Activated naive CD8-positive, alpha-beta T cell treated with anti-CD3 and anti-CD28 coated beads, Interleukin-2, amount 50 U/mL, for 24 hours (primary cell): ENCODE results near the gene FAM169A.
A peak's percentile ranks its signal among the peaks of the same experiment; 100 is the strongest.
"Not testable (repeated sequence)": the region's sequence is repeated elsewhere in the genome, so short reads cannot be mapped to it uniquely, and the experiment has no call there.

Source experiments
- ATAC-seq: fragments of 150-1000 bp; cut with Tn5 transposase; one replicate; pipeline ENCODE4 v1.10.0; 2021
- DNase-seq: peaks from one replicate; pipeline ENCODE4 v3.0.0; 2021
- H3K27ac Mint-ChIP-seq: one replicate; pipeline ENCODE4 v1.8.0; 2021; ENCODE audit warnings: mild to moderate bottlenecking, mixed read lengths
- H3K27me3 Mint-ChIP-seq: one replicate; pipeline ENCODE4 v1.8.0; 2021; ENCODE audit warnings: mixed read lengths
- H3K36me3 Mint-ChIP-seq: one replicate; pipeline ENCODE4 v1.8.0; 2021; ENCODE audit warnings: low read depth, mixed read lengths
- H3K4me1 Mint-ChIP-seq: one replicate; pipeline ENCODE4 v1.8.0; 2021; ENCODE audit warnings: mixed read lengths
- H3K4me3 Mint-ChIP-seq: one replicate; pipeline ENCODE4 v1.8.0; 2021; ENCODE audit warnings: mild to moderate bottlenecking, moderate library complexity, mixed read lengths
- H3K9me3 Mint-ChIP-seq: one replicate; pipeline ENCODE4 v1.8.0; 2021; ENCODE audit warnings: mixed read lengths

Gene FAM169A

DNA sequence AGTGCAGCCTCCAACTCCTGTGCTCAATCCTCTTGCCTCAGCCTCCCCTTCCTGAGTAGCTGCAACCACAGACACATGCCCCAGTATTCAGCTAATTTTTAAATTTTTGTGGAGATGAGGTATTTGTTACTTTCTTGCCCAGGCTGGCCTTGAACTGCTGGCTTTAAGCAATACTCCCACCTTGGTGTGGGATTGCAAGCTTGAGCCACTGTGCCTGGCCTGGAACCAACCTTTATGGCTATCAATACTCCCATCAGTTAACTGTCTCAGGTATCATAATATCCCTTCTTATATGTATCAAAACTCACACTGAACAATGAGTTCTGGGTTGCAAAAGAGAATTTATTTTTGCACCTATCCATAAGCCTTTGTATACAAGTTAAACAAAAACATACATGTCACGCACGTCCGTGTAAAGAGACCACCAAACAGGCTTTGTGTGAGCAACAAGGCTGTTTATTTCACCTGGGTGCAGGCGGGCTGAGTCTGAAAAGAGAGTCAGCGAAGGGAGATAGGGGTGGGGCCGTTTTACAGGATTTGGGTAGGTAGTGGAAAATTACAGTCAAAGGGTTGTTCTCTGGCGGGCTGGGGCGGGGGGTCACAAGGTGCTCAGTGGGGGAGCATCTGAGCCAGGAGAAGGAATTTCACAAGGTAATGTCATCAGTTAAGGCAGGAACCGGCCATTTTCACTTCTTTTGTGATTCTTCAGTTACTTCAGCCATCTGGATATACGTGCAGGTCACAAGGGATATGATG is 16.4 kb upstream of the FAM169A start:
- H3K9me3 Mint-ChIP-seq, H3K36me3 Mint-ChIP-seq, DNase-seq, H3K27me3 Mint-ChIP-seq, H3K4me1 Mint-ChIP-seq, ATAC-seq, H3K27ac Mint-ChIP-seq, H3K4me3 Mint-ChIP-seq: not testable (repeated sequence)

GRCh38 chr5:74877624-74878304 is 11.6 kb upstream of the FAM169A start:
- ATAC-seq (no peak), DNase-seq (no peak)
- no peaks in the 10 kb centered on the region for H3K36me3 Mint-ChIP-seq
- H3K9me3 Mint-ChIP-seq: no peaks in the 10 kb centered on the region
- H3K4me1 Mint-ChIP-seq: no peaks in the 10 kb centered on the region
- H3K27ac Mint-ChIP-seq: no peak overlapping the region
- no peaks in the 10 kb centered on the region for H3K27me3 Mint-ChIP-seq
- H3K4me3 Mint-ChIP-seq: no peak overlapping the region

DNA sequence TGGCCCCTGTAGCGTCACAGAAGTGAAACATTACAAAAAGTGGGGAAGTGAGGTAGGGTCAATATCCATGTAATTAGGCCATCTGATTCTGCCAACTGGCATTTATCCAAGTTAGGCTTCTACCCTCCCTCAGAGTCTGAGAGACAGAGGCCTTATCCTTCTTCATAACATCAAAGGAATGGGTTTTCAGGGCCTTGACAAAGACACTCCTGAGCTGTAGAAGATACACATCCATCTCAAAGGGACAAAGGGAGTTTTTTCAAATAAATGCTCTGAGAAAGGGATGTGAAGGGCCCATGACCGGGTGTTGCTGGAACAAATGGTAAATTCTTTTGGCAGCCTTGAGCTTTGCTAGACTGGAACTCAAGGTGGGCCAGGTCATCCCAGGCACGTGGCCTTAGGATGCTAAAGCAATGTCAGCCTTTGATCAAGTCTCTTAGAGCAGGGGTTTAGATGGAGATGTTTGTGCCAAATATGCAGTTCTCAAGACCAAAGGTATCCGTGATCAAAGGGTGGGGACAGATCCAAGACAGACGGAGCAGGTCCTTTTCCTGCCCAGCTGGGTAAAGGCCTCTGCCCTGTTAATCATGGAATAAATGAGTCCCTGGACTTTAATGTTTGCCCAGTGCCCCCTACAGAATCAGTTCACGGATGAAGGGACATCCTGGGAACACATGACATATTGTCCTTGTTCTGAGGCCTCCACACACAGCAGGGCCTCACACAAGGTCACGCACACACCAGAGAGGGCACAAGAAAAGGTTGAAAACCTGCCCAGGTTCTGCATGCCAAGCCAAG is 10.0 kb upstream of the FAM169A start:
- no peak overlapping the region for H3K27ac Mint-ChIP-seq
- H3K9me3 Mint-ChIP-seq: no peaks in the 10 kb centered on the region
- H3K4me1 Mint-ChIP-seq: no peaks in the 10 kb centered on the region
- no peaks in the 10 kb centered on the region for H3K27me3 Mint-ChIP-seq
- H3K36me3 Mint-ChIP-seq: no peaks in the 10 kb centered on the region
- ATAC-seq (no peak), DNase-seq (no peak)
- no peak overlapping the region for H3K4me3 Mint-ChIP-seq

DNA sequence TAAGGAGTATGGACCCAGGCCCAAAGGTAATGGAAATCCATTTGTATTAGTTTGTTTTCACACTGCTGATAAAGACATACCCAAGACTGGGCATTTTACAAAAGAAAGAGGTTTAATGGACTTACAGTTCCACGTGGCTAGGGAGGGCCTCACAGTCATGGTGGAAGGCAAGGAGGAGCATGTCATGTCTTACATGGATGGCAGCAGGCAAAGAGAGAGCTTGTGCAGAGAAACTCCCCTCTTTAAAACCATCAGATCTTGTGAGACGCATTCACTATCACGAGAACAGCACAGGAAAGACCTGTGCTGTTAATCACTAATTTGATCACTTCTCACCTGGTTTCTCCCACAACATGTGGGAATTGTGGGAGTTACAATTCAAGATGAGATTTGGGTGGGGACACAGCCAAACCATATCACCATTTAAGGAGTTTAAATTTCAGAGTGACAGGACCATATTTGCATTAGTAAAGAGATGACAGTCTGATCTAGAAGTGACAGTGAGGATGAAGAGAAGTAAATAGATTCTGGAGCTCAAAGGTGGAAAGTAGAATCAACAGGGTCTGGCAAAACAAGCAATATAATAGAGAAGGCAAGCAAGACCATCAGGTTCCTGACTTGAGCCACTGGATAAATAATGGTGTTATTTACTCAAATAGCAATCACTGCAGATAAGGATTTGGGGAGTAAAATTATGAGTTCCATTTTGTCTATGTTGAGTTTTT is 7.5 kb upstream of the FAM169A start:
- no peaks in the 10 kb centered on the region for H3K36me3 Mint-ChIP-seq
- H3K27ac Mint-ChIP-seq: no peak overlapping the region
- H3K9me3 Mint-ChIP-seq: no peaks in the 10 kb centered on the region
- DNase-seq (no peak), ATAC-seq (no peak)
- no peaks in the 10 kb centered on the region for H3K4me1 Mint-ChIP-seq
- H3K4me3 Mint-ChIP-seq: no peak overlapping the region
- no peaks in the 10 kb centered on the region for H3K27me3 Mint-ChIP-seq

- H3K4me1 Mint-ChIP-seq: peaks cover 5% of the 10 kb centered on the region
- no peak overlapping the region for H3K27ac Mint-ChIP-seq
- no peak for DNase-seq
Measured at GRCh38 chr5:74870299-74871067, 4.3 kb upstream of the FAM169A start.

GRCh38 chr5:74869414-74869813 is 3.2 kb upstream of the FAM169A start:
- not testable (repeated sequence) for H3K27me3 Mint-ChIP-seq, H3K36me3 Mint-ChIP-seq, H3K27ac Mint-ChIP-seq, H3K4me3 Mint-ChIP-seq, ATAC-seq, DNase-seq, H3K9me3 Mint-ChIP-seq
- peaks cover 15% of the 10 kb centered on the region for H3K4me1 Mint-ChIP-seq

More at GRCh38 chr5:74870299-74871067, 4.3 kb upstream of the FAM169A start:
- no peak overlapping the region for H3K4me3 Mint-ChIP-seq
- no peak for ATAC-seq
- H3K27me3 Mint-ChIP-seq: no peaks in the 10 kb centered on the region
- no peaks in the 10 kb centered on the region for H3K9me3 Mint-ChIP-seq
- H3K36me3 Mint-ChIP-seq: no peaks in the 10 kb centered on the region

DNA sequence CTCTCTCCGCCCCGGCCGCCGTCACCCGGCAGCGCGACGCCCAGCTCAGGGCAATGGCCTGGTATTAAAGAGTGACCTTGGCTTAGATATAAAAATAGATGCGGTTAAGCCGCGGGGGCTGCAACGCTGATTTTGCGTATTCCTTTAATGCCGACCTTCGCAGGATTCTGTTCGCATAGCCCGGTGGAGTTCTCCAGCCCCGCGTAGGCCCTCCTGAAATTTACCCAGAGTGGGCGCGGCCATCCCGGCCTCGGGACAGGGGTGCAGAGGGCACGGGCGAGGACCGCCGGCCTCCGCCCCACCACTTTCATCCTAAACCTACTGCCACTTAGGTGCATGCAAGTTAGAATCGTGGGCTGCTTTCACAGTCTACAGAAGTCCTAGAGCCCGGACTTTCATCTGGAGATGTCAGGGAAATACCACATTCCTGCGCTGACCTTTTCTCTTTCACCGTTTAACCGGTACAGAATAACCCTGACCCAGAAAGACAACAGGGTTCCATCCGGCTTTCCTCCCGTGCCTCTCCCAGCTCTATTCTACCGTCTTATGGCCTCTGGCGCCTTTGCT is 492 bp upstream of the FAM169A start:
- peak overlapping the region; percentile 76 for H3K27ac Mint-ChIP-seq
- peaks cover 35% of the 10 kb centered on the region for H3K4me1 Mint-ChIP-seq
- H3K9me3 Mint-ChIP-seq: no peaks in the 10 kb centered on the region
- H3K36me3 Mint-ChIP-seq: peaks cover 5% of the 10 kb centered on the region
- peak overlapping the region; percentile 79 for H3K4me3 Mint-ChIP-seq
- no peak for DNase-seq
- ATAC-seq: peak; percentile 38
- peaks cover 1% of the 10 kb centered on the region for H3K27me3 Mint-ChIP-seq

DNA sequence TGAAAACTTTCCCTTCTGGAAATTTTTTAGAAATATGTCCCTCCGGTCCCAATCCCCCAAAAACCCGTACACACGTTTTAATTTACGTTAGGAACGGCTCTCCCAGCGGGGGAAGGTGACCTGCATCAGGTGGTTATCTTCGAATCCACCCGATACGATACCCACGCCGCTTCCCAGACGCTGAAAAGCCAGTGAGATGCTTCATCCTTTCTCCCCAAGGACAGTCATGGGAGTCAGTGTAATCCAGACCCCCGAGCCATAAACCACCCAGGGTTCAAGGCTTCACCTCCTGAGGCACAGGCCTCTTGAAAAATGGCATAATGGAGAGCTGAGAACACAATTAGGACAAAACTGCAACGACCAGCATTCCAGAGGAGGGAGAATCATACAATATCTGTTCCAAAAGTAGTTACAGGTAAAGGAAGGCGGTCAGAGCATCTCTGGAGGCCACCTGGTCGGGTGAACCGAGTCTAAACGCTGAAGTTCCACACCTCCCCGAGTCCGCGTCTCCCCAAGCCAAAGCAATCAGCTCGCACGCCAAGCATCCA is 857 bp downstream of the FAM169A start:
- peak overlapping the region; percentile 83 for H3K27ac Mint-ChIP-seq
- H3K4me3 Mint-ChIP-seq: peak overlapping the region; percentile 87
- H3K4me1 Mint-ChIP-seq: peaks cover 36% of the 10 kb centered on the region
- H3K9me3 Mint-ChIP-seq: no peaks in the 10 kb centered on the region
- DNase-seq (no peak), ATAC-seq (peak; percentile 21)
- H3K27me3 Mint-ChIP-seq: peaks cover 1% of the 10 kb centered on the region
- H3K36me3 Mint-ChIP-seq: peaks cover 5% of the 10 kb centered on the region

GRCh38 chr5:74864823-74865222 is 1.4 kb downstream of the FAM169A start:
- Mint-ChIP-seq H3K27ac (peak overlapping the region; percentile 83), H3K4me3 (peak overlapping the region; percentile 87), H3K36me3 (peaks cover 5% of the 10 kb centered on the region), H3K9me3 (no peaks in the 10 kb centered on the region), H3K27me3 (peaks cover 1% of the 10 kb centered on the region), H3K4me1 (peaks cover 36% of the 10 kb centered on the region)
- ATAC-seq (no peak), DNase-seq (no peak)

- H3K4me1 Mint-ChIP-seq: peaks cover 36% of the 10 kb centered on the region
- ATAC-seq (no peak), DNase-seq (no peak)
- H3K4me3 Mint-ChIP-seq: no peak overlapping the region
- no peak overlapping the region for H3K27ac Mint-ChIP-seq
- peaks cover 1% of the 10 kb centered on the region for H3K27me3 Mint-ChIP-seq
- peaks cover 5% of the 10 kb centered on the region for H3K36me3 Mint-ChIP-seq
- no peaks in the 10 kb centered on the region for H3K9me3 Mint-ChIP-seq
Measured at GRCh38 chr5:74863726-74864125, 2.5 kb downstream of the FAM169A start.

DNA sequence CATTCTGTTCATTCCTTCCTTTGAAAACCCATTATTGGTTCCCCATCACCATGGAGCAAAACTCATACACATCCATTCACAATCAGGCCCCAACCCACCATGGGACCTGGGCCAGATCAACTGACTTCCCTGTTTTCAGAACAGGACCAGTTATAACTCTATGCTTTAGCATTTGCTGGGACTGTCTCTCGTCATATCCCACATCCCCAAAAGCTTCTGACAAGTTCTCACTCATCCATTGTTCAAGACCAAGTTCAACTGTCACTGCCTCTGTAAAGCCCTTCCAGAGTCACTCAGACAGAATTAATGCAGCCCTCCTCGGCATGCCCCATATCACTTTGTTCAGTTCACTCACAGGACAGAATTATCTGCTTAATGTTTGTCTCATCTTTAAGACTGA is 4.0 kb downstream of the FAM169A start:
- Mint-ChIP-seq H3K27me3 (peaks cover 1% of the 10 kb centered on the region), H3K36me3 (peaks cover 5% of the 10 kb centered on the region), H3K27ac (no peak overlapping the region), H3K4me3 (no peak overlapping the region), H3K4me1 (peaks cover 36% of the 10 kb centered on the region), H3K9me3 (no peaks in the 10 kb centered on the region)
- DNase-seq: no peak
- no peak for ATAC-seq

- Mint-ChIP-seq H3K9me3 (peaks cover 10% of the 10 kb centered on the region), H3K36me3 (peaks cover 14% of the 10 kb centered on the region), H3K4me1 (peaks cover 22% of the 10 kb centered on the region)
- H3K27ac Mint-ChIP-seq, H3K4me3 Mint-ChIP-seq, DNase-seq, H3K27me3 Mint-ChIP-seq, ATAC-seq: not testable (repeated sequence)
Measured at GRCh38 chr5:74856975-74857374, 9.2 kb downstream of the FAM169A start.

DNA sequence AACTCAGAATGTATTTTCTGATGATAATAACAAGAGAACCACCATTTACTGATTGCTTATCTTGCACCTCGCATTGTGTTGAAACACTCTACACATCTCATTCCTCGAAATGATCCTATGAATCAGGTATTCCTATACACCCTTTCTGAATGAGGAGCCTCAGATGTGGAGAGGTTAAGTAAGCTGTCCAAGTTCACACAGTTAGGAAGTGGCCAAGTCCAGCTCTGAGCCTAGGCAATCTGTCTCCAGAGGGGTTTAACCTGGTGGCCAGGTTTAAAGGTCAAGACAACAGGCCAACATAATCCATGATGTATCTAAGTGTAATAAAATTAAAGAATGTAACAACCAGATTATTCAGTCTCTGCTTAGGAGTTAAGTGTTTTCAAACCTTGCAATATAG is 12.9 kb downstream of the FAM169A start:
- H3K27ac Mint-ChIP-seq: no peak overlapping the region
- no peaks in the 10 kb centered on the region for H3K27me3 Mint-ChIP-seq
- no peak for ATAC-seq

More for the DNA sequence above, 12.9 kb downstream of the FAM169A start:
- peaks cover 10% of the 10 kb centered on the region for H3K9me3 Mint-ChIP-seq
- no peak for DNase-seq
- H3K36me3 Mint-ChIP-seq: peaks cover 14% of the 10 kb centered on the region
- H3K4me3 Mint-ChIP-seq: no peak overlapping the region
- H3K4me1 Mint-ChIP-seq: peaks cover 38% of the 10 kb centered on the region
